ENCODE measurements around the gene MRPL22.
"Not testable (repeated sequence)": the region's sequence is repeated elsewhere in the genome, so short reads cannot be mapped to it uniquely, and the experiment has no call there.

The MRPL22 gene

GRCh38 chr5:154940772-154941620 is at the start of gene MRPL22:
Gene MRPL22 (plus strand): TSS chr5:154941073. CDS start chr5:154941111, 38 bp downstream.
- peak; percentile 85 to 87 for DNase-seq

- no peak for DNase-seq
Measured at GRCh38 chr5:154892369-154892771, 48.5 kb upstream of the MRPL22 start.

- no peak for DNase-seq
Measured at GRCh38 chr5:154893381-154893780, 47.5 kb upstream of the MRPL22 start.

GRCh38 chr5:154895606-154896561 is 45.0 kb upstream of the MRPL22 start:
- no peak for DNase-seq

- no peak for DNase-seq
Measured at GRCh38 chr5:154896562-154897165, 44.2 kb upstream of the MRPL22 start.

GRCh38 chr5:154898210-154898609 is 42.7 kb upstream of the MRPL22 start:
- DNase-seq: no peak

GRCh38 chr5:154899151-154899816 is 41.6 kb upstream of the MRPL22 start:
- no peak for DNase-seq

- no peak for DNase-seq
Measured at GRCh38 chr5:154900066-154900465, 40.8 kb upstream of the MRPL22 start.

GRCh38 chr5:154901276-154901675 is 39.6 kb upstream of the MRPL22 start:
- no peak for DNase-seq

GRCh38 chr5:154901913-154902312 is 39.0 kb upstream of the MRPL22 start:
- DNase-seq: no peak

- DNase-seq: not testable (repeated sequence)
Measured at GRCh38 chr5:154905601-154906000, 35.3 kb upstream of the MRPL22 start.

GRCh38 chr5:154916874-154917273 is 24.0 kb upstream of the MRPL22 start:
- no peak for DNase-seq

GRCh38 chr5:154917757-154918156 is 23.1 kb upstream of the MRPL22 start:
- no peak for DNase-seq

- DNase-seq: no peak
Measured at GRCh38 chr5:154923441-154924430, 17.1 kb upstream of the MRPL22 start.

- DNase-seq: no peak
Measured at GRCh38 chr5:154933537-154933936, 7.3 kb upstream of the MRPL22 start.

- no peak for DNase-seq
Measured at GRCh38 chr5:154934881-154935280, 6.0 kb upstream of the MRPL22 start.

GRCh38 chr5:154937186-154937717 is 3.6 kb upstream of the MRPL22 start:
- no peak for DNase-seq

- DNase-seq: peak; percentile 78 to 81
Measured at GRCh38 chr5:154937718-154938466, 3.0 kb upstream of the MRPL22 start, which contains the start of gene GEMIN5. Gene GEMIN5 (minus strand): TSS chr5:154938211. CDS start chr5:154938133, 78 bp downstream.

- DNase-seq: not testable (repeated sequence)
Measured at GRCh38 chr5:154939387-154939786, 1.5 kb upstream of the MRPL22 start.

- DNase-seq: no peak
Measured at GRCh38 chr5:154940375-154940771, 500 bp upstream of the MRPL22 start.

Measured in AML-193 (cell line).